Hematopoietic multipotent progenitor cell treated with erythropoietin and hydrocortisone succinate and interleukin-3 and kit ligand, for 17 days (in vitro differentiated cells): ENCODE data around the gene ATP2B1.

Source experiments
- DNase-seq: peaks from one replicate; pipeline ENCODE4 v3.0.0-alpha.2; 2015; ENCODE audit warnings: low spot score

ATP2B1 gene

GRCh38 chr12:89657066-89657465, 51.6 kb downstream of the ATP2B1 start:
- DNase-seq, result no peak

- DNase-seq, result no peak
Measured at GRCh38 chr12:89655841-89656240, 52.8 kb downstream of the ATP2B1 start.

DNA sequence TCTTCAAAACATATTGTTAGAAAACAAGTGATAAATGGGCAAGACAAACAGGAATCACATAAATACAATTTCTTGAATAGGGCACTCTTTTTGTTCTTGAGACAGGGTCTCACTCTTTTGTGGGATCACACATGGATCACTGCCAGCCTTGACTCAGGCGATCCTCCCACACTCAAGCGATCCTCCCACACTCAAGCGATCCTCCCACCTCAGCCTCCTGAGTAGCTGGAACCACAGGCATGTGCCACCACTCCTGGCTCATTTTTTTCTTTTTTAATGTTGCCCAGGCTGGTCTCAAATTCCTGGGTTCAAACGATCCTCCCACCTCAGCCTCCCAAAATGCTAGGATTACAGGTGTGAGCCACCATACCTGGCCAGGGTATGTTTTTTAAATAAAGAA, 57.4 kb downstream of the ATP2B1 start:
- DNase-seq, result no peak

DNA sequence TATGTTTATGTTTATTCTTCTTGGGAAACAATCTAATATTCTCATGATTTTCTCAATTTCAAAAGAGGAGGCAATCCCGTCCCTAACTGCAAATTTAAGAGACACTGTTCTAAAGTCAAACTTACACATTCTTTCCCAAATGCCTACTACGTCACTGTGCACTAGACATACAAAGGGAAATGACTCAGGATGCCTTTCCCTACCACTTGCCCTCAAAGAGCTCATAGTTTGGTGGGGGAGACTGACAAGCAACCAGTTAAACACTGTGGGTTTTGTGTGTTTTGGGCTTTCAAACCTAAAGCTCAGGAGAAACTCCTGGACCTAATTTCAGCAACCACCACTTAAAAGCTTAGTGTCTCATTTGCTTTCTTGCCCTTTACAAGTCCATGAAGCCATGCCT, 58.4 kb downstream of the ATP2B1 start:
- no peak for DNase-seq

- DNase-seq, result no peak
Measured at GRCh38 chr12:89649820-89650219, 58.8 kb downstream of the ATP2B1 start.

- no peak for DNase-seq
Measured at GRCh38 chr12:89649139-89649538, 59.5 kb downstream of the ATP2B1 start.

DNA sequence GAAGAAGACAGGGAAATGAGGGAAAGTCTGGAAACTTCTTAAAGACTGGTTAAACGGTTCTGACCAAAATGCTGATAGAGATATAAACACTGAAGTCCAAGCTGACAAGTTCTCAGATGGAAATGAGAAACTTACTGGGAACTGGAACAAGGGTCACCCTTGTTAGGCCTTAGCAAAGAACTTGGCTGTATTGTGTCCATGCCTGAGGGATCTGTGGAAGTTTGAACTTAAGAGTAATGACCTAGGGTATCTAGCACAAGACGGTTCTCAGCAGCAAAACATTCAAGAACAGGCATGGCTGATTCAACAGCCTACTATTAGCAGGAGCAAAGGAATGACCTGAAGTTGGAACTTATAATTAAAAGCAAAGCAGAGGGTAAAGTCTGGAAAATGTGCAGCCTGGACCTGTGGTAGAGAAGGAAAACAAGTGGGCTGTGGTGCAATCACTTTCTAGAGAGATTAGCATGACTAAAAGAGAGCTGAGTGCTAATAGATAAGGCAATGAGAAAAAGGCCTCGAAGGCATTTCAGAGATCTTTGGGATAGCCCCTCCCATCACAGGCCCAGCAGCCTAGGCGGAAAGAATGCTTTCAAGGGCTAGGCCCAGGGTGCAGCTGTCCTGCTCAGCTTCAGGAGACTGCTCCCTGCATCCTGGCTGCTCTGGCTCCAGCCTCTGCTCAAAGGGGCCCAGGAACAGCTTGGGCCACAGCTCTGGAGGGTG, 60.3 kb downstream of the ATP2B1 start:
- peak; percentile 45 for DNase-seq

DNA sequence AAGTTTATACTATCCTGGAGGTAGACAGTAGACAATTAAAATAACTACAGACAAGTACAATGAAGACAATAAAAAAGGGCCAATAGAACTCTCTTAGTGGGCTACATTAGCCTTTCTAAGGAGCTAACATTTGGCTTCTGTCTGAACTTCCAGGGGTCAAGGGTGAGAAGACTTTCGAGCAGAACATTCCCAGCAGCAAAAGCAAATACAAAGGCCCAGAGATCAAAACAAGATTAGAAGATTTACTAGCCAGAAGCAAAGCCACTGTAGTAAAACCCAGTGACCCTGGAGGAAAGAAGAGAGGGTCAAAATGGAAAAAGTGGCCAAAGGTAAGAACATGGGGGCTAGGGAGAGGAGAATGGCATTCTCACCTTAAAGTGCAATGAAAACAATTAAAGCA, 63.2 kb downstream of the ATP2B1 start:
- DNase-seq, result no peak

DNA sequence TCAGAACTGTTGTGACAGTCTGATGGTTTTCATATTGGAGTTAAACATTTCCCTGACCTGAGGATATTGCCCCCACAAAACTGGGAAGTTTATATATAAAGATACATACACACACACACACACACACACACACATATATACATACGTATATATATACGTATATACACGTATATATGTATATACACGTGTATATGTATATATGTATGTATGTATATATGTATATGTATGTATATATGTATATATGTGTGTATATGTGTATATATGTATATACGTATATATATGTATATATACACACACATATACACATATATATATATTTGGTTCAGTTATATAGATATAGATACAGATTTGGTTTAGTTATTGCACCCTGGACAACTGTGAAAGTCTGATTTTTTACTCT, 65.7 kb downstream of the ATP2B1 start:
- no peak for DNase-seq

DNA sequence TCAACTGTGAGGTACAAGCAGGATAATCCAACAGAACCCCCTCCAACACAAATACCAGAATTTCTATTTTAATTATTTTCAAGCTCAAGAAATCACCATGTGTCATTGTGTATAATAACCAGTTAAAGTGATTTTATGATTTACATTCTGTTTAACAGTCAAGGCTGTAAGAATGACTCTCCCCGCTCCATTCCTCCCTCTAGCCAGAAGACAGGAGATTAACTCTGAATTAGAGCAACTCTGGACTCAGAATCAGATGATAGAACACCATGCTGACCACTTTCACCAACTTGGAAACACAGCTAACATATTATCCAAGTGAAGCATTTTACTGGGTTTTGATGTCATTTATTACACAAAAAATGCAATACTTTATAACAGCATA, 71.9 kb downstream of the ATP2B1 start:
- DNase-seq, result no peak

GRCh38 chr12:89636052-89636775, 72.4 kb downstream of the ATP2B1 start:
- no peak for DNase-seq

- DNase-seq, result no peak
Measured at GRCh38 chr12:89634508-89634907, 74.1 kb downstream of the ATP2B1 start.

DNA sequence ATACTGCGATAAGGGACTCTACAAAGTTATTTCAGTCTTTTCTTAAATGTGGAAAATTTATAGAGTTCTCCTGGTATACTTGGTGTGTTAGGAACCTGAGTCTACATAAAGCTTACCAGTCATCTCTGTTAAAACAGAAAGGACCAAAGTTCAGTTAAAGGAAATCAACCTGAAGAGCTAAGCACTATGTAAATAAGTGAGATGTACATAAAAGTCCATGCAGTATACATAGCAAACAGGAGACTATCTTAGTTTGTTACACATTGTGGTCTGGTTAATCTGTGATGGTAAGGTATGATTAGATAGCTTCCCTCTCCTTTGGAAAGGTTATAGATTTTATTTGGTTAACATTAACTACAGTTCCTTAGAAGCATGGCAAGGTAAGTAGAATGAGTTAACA, 75.9 kb downstream of the ATP2B1 start:
- DNase-seq, result no peak

DNA sequence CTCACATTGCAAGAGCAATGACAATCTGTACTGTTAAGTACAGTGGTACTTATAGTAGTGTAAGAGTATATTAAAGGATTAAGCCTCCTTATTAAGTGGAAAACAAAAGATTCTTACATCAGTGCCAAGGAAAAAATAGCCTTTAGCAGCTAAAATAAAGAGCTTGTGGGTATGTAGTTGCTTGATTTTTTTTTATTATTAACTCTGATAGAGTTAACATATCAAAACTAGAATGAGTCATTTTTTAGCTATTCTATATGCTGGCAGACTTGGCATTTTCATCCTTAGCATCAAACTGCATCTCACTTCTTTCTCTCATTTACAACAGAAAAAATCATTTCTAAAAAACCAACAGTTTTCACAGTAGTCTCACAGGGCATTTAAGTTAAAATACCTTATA, 86.5 kb downstream of the ATP2B1 start:
- no peak for DNase-seq

DNA sequence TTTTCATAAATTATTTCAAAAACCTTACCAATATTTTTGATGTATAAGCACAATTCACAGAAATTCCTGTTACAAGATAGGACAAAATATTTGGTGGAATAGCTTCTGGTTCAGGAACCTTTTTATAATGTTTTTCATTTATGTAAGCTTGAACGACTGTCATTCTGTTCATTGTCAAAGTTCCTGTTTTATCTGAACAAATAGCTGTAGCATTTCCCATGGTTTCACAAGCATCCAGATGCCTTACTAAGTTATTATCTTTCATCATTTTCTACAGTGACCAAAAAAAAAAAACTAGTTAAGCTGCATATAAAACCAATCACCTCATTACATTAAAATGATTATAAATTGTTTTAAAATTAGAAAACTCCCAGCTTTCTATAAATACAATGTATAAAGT, 87.1 kb downstream of the ATP2B1 start:
- DNase-seq, result no peak

- no peak for DNase-seq
Measured at GRCh38 chr12:89619764-89620163, 88.9 kb downstream of the ATP2B1 start.

- no peak for DNase-seq
Measured at GRCh38 chr12:89618113-89618862, 90.3 kb downstream of the ATP2B1 start.

- no peak for DNase-seq
Measured at GRCh38 chr12:89610366-89610765, 98.3 kb downstream of the ATP2B1 start.

- DNase-seq, result no peak
Measured at GRCh38 chr12:89603678-89604077, 105.0 kb downstream of the ATP2B1 start.

GRCh38 chr12:89597770-89598169, 110.9 kb downstream of the ATP2B1 start:
- no peak for DNase-seq

DNA sequence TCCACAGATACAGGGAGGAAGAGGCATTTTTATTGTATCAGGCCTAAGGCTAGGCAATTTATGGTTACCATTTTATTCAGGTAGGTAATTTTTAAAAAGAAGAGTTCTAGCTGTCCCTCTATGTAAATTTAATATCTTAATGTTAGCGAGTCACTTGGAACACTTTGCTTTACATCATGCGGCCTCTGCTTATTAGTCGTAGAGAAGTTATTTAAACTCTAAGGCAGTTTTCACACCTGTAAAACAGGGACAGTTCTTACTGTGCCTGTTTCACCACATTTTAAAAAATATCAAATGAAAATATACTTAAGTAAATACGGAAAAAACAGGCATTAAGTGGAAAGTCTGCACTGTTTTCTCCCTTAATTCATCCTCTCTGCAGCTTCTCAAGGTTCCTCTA, 111.4 kb downstream of the ATP2B1 start:
- no peak for DNase-seq

- peak; percentile 16 for DNase-seq
Measured at GRCh38 chr12:89593873-89594272, 114.8 kb downstream of the ATP2B1 start.

GRCh38 chr12:89593233-89593632, 115.4 kb downstream of the ATP2B1 start:
- peak; percentile 35 for DNase-seq
